ENCODE results near the gene GYG1. TPM values are rescaled to one million over a fixed set of nuclear protein-coding genes. Genes with fewer than 3 reads are reported as not detected.

GYG1 gene
- total and polyA plus RNA-seq, 8 donors: 21.5 to 37.8 (median 22.6) TPM

DNA sequence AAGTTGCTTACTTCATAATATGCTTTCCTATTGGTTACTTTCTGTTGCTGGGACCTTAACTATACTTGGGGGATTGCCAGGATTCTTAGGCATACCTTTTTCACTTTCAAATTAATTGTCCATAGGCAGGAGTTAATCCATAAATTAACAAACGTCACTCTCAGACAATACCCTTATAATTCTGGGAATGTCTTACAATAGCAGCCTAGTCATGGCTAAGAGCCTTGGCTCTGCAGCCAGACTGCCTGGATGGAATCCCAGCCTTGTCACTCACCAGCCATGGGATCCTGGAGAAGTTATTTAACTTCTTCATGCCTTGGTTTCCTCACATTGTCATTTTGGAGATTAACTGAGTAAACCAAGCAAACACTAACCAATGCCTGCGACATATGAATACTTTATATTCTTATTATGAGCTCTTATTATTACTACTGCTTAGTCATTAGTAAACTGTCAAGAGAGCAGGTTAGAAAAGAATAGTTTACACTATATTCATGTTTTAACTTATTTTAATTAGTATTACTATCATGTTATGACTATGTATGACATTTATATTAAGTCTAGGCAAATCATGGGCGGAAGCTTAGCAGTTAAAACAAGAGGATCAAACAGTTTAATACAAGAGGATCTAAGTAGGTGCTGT lies 29.0 kb downstream of the GYG1 start:
- Histone ChIP-seq H3K36me3 (peaks cover 3 to 9% (median 4%) of the 10 kb centered on the region in 3 donors), H3K27ac (no peak overlapping the region), H3K4me1 (no peaks in the 10 kb centered on the region), H3K27me3 (no peaks in the 10 kb centered on the region), H3K4me3 (no peak overlapping the region), H3K9me3 (no peaks in the 10 kb centered on the region)
- WGBS, 2 donors: 69 to 70% methylated on average over 3 of the region's 3 CpGs
- no peak for FAIRE-seq
- TF ChIP-seq, protein P1, sequence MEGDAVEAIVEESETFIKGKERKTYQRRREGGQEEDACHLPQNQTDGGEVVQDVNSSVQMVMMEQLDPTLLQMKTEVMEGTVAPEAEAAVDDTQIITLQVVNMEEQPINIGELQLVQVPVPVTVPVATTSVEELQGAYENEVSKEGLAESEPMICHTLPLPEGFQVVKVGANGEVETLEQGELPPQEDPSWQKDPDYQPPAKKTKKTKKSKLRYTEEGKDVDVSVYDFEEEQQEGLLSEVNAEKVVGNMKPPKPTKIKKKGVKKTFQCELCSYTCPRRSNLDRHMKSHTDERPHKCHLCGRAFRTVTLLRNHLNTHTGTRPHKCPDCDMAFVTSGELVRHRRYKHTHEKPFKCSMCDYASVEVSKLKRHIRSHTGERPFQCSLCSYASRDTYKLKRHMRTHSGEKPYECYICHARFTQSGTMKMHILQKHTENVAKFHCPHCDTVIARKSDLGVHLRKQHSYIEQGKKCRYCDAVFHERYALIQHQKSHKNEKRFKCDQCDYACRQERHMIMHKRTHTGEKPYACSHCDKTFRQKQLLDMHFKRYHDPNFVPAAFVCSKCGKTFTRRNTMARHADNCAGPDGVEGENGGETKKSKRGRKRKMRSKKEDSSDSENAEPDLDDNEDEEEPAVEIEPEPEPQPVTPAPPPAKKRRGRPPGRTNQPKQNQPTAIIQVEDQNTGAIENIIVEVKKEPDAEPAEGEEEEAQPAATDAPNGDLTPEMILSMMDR (IDR thresholded peaks at IDR 0.05): no peak
- intact Hi-C loops (cut with DNase I): no loop called here
- DNase-seq: no peak
- peak; percentile 40 to 79 (median 62) for ATAC-seq

GRCh38 chr3:149020839-149021252 lies 29.5 kb downstream of the GYG1 start:
- intact Hi-C loops (cut with DNase I): no loop called here
- no peak overlapping the region for H3K4me3 ChIP-seq
- no peak for DNase-seq
- no peaks in the 10 kb centered on the region for H3K27me3 ChIP-seq
- TF ChIP-seq, protein P1 (IDR thresholded peaks at IDR 0.05): no peak
- no peaks in the 10 kb centered on the region for H3K4me1 ChIP-seq
- H3K27ac ChIP-seq: no peak overlapping the region
- H3K36me3 ChIP-seq: peaks cover 3 to 14% (median 4%) of the 10 kb centered on the region in 3 donors
- no peak for ATAC-seq
- 71 to 77% methylated on average over 4 of the region's 4 CpGs for WGBS, 2 donors
- FAIRE-seq: no peak
- no peaks in the 10 kb centered on the region for H3K9me3 ChIP-seq

DNA sequence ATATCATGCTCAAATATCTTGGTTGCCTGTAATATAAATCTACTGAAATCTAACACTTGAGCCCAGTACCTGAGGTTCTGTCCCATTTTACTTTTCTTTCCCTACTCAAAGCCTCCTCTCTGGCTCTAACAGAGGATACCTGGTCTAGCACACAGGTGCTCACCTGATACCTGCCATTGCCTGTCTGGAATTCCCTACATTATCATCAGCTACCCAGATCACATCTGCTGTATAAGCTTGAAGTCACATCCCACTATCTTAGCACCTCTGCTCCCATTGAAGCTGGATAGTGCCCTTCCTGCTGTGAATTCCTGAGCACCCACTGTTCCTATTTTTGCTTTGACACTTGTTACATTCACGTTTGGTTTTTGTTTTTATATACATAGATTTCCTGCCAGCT lies 30.5 kb downstream of the GYG1 start:
- no peaks in the 10 kb centered on the region for H3K4me1 ChIP-seq
- peaks cover 3 to 14% (median 4%) of the 10 kb centered on the region in 3 donors for H3K36me3 ChIP-seq
- no peak for DNase-seq
- WGBS, 2 donors: 59 to 60% methylated on average over 1 of the region's 1 CpG
- intact Hi-C loops (cut with DNase I): no loop called here
- FAIRE-seq: no peak
- no peak overlapping the region for H3K4me3 ChIP-seq
- no peak overlapping the region for H3K27ac ChIP-seq
- no peak for ATAC-seq
- no peaks in the 10 kb centered on the region for H3K9me3 ChIP-seq
- TF ChIP-seq, protein P1 (IDR thresholded peaks at IDR 0.05): no peak
- H3K27me3 ChIP-seq: no peaks in the 10 kb centered on the region

DNA sequence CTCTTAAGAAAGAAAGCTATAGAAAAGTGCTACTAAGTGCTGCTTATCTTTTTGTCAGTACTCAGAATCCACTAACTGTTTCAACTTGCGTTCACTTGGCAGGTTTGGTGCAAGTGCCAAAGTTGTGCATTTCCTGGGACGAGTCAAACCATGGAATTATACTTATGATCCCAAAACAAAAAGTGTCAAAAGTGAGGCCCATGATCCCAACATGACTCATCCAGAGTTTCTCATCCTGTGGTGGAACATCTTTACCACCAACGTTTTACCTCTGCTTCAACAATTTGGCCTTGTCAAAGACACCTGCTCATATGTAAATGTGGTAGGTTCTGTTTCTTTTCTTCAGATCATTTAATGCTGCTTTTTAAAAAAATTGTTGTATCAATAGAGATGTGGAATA lies 32.6 kb downstream of the GYG1 start:
- TF ChIP-seq, protein P1 (IDR thresholded peaks at IDR 0.05): no peak
- no peaks in the 10 kb centered on the region for H3K9me3 ChIP-seq
- WGBS, 2 donors: 86 to 88% methylated on average over 3 of the region's 3 CpGs

DNA sequence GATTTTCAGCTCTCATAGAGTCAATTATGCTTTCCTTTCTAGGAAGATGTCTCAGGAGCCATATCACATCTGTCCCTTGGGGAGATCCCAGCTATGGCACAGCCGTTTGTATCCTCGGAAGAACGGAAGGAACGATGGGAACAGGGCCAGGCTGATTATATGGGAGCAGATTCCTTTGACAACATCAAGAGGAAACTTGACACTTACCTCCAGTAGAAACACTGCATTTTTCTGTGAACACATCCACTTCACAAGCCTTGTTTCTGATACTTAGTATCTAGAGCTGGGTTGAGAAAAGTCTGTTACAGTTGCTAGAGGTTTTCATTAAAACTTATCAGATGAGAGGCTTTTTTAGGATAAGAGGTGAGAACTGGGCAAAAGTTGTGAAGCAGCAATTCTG lies 35.4 kb downstream of the GYG1 start:
- Histone ChIP-seq H3K4me1 (no peaks in the 10 kb centered on the region), H3K9me3 (no peaks in the 10 kb centered on the region), H3K4me3 (no peak overlapping the region), H3K27me3 (no peaks in the 10 kb centered on the region), H3K36me3 (peaks cover 3 to 23% (median 4%) of the 10 kb centered on the region in 3 donors), H3K27ac (no peak overlapping the region)
- no peak for ATAC-seq
- WGBS, 2 donors: 68 to 72% methylated on average over 4 of the region's 4 CpGs
- no peak for FAIRE-seq
- TF ChIP-seq, protein P1 (IDR thresholded peaks at IDR 0.05): no peak
- DNase-seq: no peak
- intact Hi-C loops (cut with DNase I): no loop called here

More for the DNA sequence above, 32.6 kb downstream of the GYG1 start:
- intact Hi-C loops (cut with DNase I): no loop called here
- H3K27ac ChIP-seq: no peak overlapping the region
- ATAC-seq (no peak), FAIRE-seq (no peak), DNase-seq (no peak)
- no peaks in the 10 kb centered on the region for H3K27me3 ChIP-seq
- no peaks in the 10 kb centered on the region for H3K4me1 ChIP-seq
- peaks cover 3 to 21% (median 4%) of the 10 kb centered on the region in 3 donors for H3K36me3 ChIP-seq
- H3K4me3 ChIP-seq: no peak overlapping the region
